Neural cell (in vitro differentiated cells): ENCODE results near the gene NCS1. TPM values are rescaled to one million over a fixed set of nuclear protein-coding genes. Genes with fewer than 3 reads are reported as not detected.

Experiments
- H2AFZ ChIP-seq: fragments of 200-600, 300-800 bp; sonication (generic), shearing (Covaris generic); 2 replicates; pipeline ENCODE4 v1.6.0; 2014; ENCODE audit warnings: low read depth, mild to moderate bottlenecking, antibody characterized with exemption, low read length, moderate library complexity
- H3F3A ChIP-seq: fragments of 200-600 bp; shearing (Covaris generic); 2 replicates; pipeline ENCODE4 v1.6.1; 2016; ENCODE audit warnings: mild to moderate bottlenecking, moderate library complexity, mixed read lengths, antibody characterized with exemption, low read length; ENCODE audit not compliant: insufficient read depth, poor library complexity, severe bottlenecking
- H3K27ac ChIP-seq: fragments of 200-600, 300-800 bp; sonication (generic), shearing (Covaris generic); 2 replicates; pipeline ENCODE4 v1.5.1; 2014; ENCODE audit warnings: mild to moderate bottlenecking, low read length, moderate library complexity
- H3K27me3 ChIP-seq: fragments of 300-800, 200-600 bp; sonication (generic), shearing (Covaris generic); 2 replicates; pipeline ENCODE4 v1.6.0; 2014; ENCODE audit warnings: mild to moderate bottlenecking, low read depth, low read length, moderate library complexity; ENCODE audit not compliant: insufficient read depth
- H3K36me3 ChIP-seq: fragments of 300-800, 200-600 bp; sonication (generic), shearing (Covaris generic); 2 replicates; pipeline ENCODE4 v1.5.1; 2014; ENCODE audit warnings: mild to moderate bottlenecking, antibody characterized with exemption, low read length, moderate library complexity; ENCODE audit not compliant: insufficient read depth
- H3K4me2 ChIP-seq: fragments of 300-800, 200-600 bp; sonication (generic), shearing (Covaris generic); 2 replicates; pipeline ENCODE4 v1.6.0; 2014; ENCODE audit warnings: mild to moderate bottlenecking, low read length
- H3K4me3 ChIP-seq: fragments of 300-800, 200-600 bp; sonication (generic), shearing (Covaris generic); 2 replicates; pipeline ENCODE4 v1.5.1; 2014; ENCODE audit warnings: mild to moderate bottlenecking, low read length, moderate library complexity
- H3K79me2 ChIP-seq: fragments of 200-600 bp; shearing (Covaris generic); replicated peaks from 2 replicates; pipeline ENCODE4 v1.6.0; 2014; ENCODE audit warnings: mild to moderate bottlenecking, low read length, moderate library complexity; ENCODE audit not compliant: insufficient read depth
- H3K9ac ChIP-seq: fragments of 300-800, 200-600 bp; sonication (generic), shearing (Covaris generic); 2 replicates; pipeline ENCODE4 v1.6.1; 2016; ENCODE audit warnings: mild to moderate bottlenecking, low read length, mixed read lengths
- H3K9me2 ChIP-seq: fragments of 200-600 bp; shearing (Covaris generic); 2 replicates; pipeline ENCODE4 v1.6.1; 2016; ENCODE audit warnings: mild to moderate bottlenecking, low read length, mixed read lengths; ENCODE audit not compliant: insufficient read depth
- H3K9me3 ChIP-seq: fragments of 200-600, 300-800 bp; sonication (generic), shearing (Covaris generic); 2 replicates; pipeline ENCODE4 v1.6.1; 2016; ENCODE audit warnings: mild to moderate bottlenecking, mixed run types, low read length, moderate library complexity, mixed read lengths
- H4K20me1 ChIP-seq: fragments of 200-600 bp; shearing (Covaris generic); 2 replicates; pipeline ENCODE4 v1.6.1; 2016; ENCODE audit warnings: mild to moderate bottlenecking, mixed run types; ENCODE audit not compliant: insufficient read depth
- CTCF ChIP-seq: fragments of 450-650 bp; IDR thresholded peaks from 2 replicates; pipeline ENCODE4 v1.5.1; 2014; ENCODE audit warnings: antibody characterized with exemption, mild to moderate bottlenecking, moderate library complexity; ENCODE audit not compliant: poor library complexity, severe bottlenecking
- EP300 ChIP-seq: fragments of 450-650 bp; conservative IDR thresholded peaks from 2 replicates; pipeline ENCODE4 v1.6.1; 2014; ENCODE audit warnings: antibody characterized with exemption, mild to moderate bottlenecking, moderate library complexity; ENCODE audit not compliant: poor library complexity, severe bottlenecking
- EZH2 ChIP-seq: fragments of 200-600, 300-800 bp; shearing (Covaris generic), sonication (generic); IDR thresholded peaks from 2 replicates; pipeline ENCODE4 v1.6.1; 2014; ENCODE audit warnings: antibody characterized with exemption, low read length, borderline replicate concordance, mild to moderate bottlenecking; ENCODE audit not compliant: insufficient read depth, poor library complexity, severe bottlenecking
- MXI1 ChIP-seq: fragments of 450-650 bp; conservative IDR thresholded peaks from 2 replicates; pipeline ENCODE4 v1.6.1; 2014; ENCODE audit warnings: antibody characterized with exemption, mild to moderate bottlenecking; ENCODE audit not compliant: poor library complexity, severe bottlenecking
- POLR2AphosphoS5 ChIP-seq: IDR thresholded peaks from 2 replicates; pipeline ENCODE4 v1.6.1; 2012
- RAD21 ChIP-seq: fragments of 450-650 bp; conservative IDR thresholded peaks from 2 replicates; pipeline ENCODE4 v1.6.1; 2014; ENCODE audit warnings: antibody characterized with exemption, mild to moderate bottlenecking, moderate library complexity
- SMC3 ChIP-seq: fragments of 450-650 bp; conservative IDR thresholded peaks from 2 replicates; pipeline ENCODE4 v1.6.1; 2014; ENCODE audit warnings: antibody characterized with exemption, mild to moderate bottlenecking, moderate library complexity; ENCODE audit not compliant: poor library complexity
- TAF1 ChIP-seq: IDR thresholded peaks from 2 replicates; pipeline ENCODE4 v1.6.1; 2012; ENCODE audit warnings: low read depth
- polyA plus RNA-seq: library from polyadenylated mRNA; depleted of rRNA; stranded (reverse); fragments of >200 nt; gene quantifications from 2 replicates; pipeline ENCODE4 v1.2.3, GENCODE V29; 2014
- TF ChIP-seq, protein P1 (sequence below): IDR thresholded peaks from 2 replicates; pipeline ENCODE4 v1.6.1; 2012; ENCODE audit warnings: borderline replicate concordance

The NCS1 gene
- polyA plus RNA-seq, 1 donor from 2014 or later, result 73.3 TPM

DNA sequence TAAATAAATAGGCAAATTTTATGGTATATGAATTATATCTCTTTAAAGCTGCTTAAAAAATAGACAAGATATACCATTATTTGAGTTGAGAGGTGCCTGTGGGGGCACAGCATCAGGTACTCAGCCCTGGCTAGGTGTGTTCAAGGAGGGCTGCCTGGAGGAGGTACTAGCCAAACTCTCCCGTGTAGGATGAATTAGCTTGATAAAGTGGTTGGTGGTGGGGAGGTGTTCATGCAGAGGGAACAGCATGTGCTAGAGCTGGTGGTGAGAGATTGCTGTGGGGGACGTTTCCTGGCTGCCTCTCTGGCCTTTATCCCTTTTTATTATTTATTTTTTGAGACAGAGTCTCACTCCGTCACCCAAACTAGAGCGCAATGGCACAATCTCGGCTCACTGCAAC is 23.2 kb upstream of the NCS1 start:
- Histone ChIP-seq H3K27ac (no peak overlapping the region), H3F3A (no peaks in the 10 kb centered on the region), H3K27me3 (no peaks in the 10 kb centered on the region), H2AFZ (no peak overlapping the region), H3K36me3 (no peaks in the 10 kb centered on the region), H3K9ac (no peak overlapping the region), H3K4me2 (no peak overlapping the region), H4K20me1 (no peaks in the 10 kb centered on the region), H3K4me3 (no peak overlapping the region), H3K79me2 (no peaks in the 10 kb centered on the region), H3K9me3 (no peaks in the 10 kb centered on the region), H3K9me2 (no peaks in the 10 kb centered on the region)
- no peak for TF ChIP-seq EP300

GRCh38 chr9:130149654-130150286 is 22.4 kb upstream of the NCS1 start:
- no peaks in the 10 kb centered on the region for H3F3A ChIP-seq
- H3K27me3 ChIP-seq, result no peaks in the 10 kb centered on the region
- H2AFZ ChIP-seq, result no peak overlapping the region
- H3K9me2 ChIP-seq, result no peaks in the 10 kb centered on the region
- TF ChIP-seq MXI1 (no peak), EZH2 (no peak), TAF1 (no peak), CTCF (no peak), RAD21 (no peak), EP300 (no peak), SMC3 (no peak), POLR2AphosphoS5 (no peak)
- TF ChIP-seq, protein P1, sequence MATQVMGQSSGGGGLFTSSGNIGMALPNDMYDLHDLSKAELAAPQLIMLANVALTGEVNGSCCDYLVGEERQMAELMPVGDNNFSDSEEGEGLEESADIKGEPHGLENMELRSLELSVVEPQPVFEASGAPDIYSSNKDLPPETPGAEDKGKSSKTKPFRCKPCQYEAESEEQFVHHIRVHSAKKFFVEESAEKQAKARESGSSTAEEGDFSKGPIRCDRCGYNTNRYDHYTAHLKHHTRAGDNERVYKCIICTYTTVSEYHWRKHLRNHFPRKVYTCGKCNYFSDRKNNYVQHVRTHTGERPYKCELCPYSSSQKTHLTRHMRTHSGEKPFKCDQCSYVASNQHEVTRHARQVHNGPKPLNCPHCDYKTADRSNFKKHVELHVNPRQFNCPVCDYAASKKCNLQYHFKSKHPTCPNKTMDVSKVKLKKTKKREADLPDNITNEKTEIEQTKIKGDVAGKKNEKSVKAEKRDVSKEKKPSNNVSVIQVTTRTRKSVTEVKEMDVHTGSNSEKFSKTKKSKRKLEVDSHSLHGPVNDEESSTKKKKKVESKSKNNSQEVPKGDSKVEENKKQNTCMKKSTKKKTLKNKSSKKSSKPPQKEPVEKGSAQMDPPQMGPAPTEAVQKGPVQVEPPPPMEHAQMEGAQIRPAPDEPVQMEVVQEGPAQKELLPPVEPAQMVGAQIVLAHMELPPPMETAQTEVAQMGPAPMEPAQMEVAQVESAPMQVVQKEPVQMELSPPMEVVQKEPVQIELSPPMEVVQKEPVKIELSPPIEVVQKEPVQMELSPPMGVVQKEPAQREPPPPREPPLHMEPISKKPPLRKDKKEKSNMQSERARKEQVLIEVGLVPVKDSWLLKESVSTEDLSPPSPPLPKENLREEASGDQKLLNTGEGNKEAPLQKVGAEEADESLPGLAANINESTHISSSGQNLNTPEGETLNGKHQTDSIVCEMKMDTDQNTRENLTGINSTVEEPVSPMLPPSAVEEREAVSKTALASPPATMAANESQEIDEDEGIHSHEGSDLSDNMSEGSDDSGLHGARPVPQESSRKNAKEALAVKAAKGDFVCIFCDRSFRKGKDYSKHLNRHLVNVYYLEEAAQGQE, result no peak
- H3K4me3 ChIP-seq, result no peak overlapping the region
- H3K36me3 ChIP-seq, result no peaks in the 10 kb centered on the region
- no peaks in the 10 kb centered on the region for H3K9me3 ChIP-seq
- no peaks in the 10 kb centered on the region for H3K79me2 ChIP-seq
- H3K27ac ChIP-seq, result no peak overlapping the region
- H4K20me1 ChIP-seq, result no peaks in the 10 kb centered on the region
- H3K9ac ChIP-seq, result no peak overlapping the region
- no peak overlapping the region for H3K4me2 ChIP-seq
